ENCODE measurements around the gene GFOD1. TPM values are rescaled to one million over a fixed set of nuclear protein-coding genes. Genes with fewer than 3 reads are reported as not detected.

GFOD1 gene
- total and polyA plus RNA-seq, 10 donors: 3.4 to 54.0 (median 32.5) TPM

GRCh38 chr6:13413900-13414555 lies 73.4 kb downstream of the GFOD1 start:
- Histone ChIP-seq H3K27ac (peak overlapping the region in 3 of 8 donors; percentile 11 to 54 (median 45)), H3K9me3 (no peaks in the 10 kb centered on the region), H3K36me3 (peaks cover 0 to 20% (median 0%) of the 10 kb centered on the region in 6 donors), H3K4me1 (peaks cover 0 to 66% (median 24%) of the 10 kb centered on the region in 6 donors), H3K4me3 (no peak overlapping the region), H3K27me3 (replicated peaks in 1 of 7) (no peaks in the 10 kb centered on the region)
- TF ChIP-seq POLR2AphosphoS5 (IDR thresholded peaks at IDR 0.05) (peak in 1 of 3 donors; percentile 22), POLR2A (IDR thresholded peaks at IDR 0.05) (no peak), CTCF (IDR thresholded peaks at IDR 0.05 in 8 of 11, conservative IDR thresholded peaks at IDR 0.05 in 3 of 11) (no peak)
- peak; percentile 77 for DNase-seq
- intact Hi-C loops (cut with DNase I; ENCODE audit: low total_unique reads): no loop called here
- WGBS, 5 donors: 63 to 81% (median 76%) methylated on average over 7 of the region's 7 CpGs

GRCh38 chr6:13413466-13413862 lies 73.9 kb downstream of the GFOD1 start:
- intact Hi-C loops (cut with DNase I; ENCODE audit: low total_unique reads): no loop called here
- H3K4me1 ChIP-seq: peaks cover 0 to 64% (median 21%) of the 10 kb centered on the region in 6 donors
- H3K9me3 ChIP-seq: no peaks in the 10 kb centered on the region
- no peak overlapping the region for H3K4me3 ChIP-seq
- H3K27ac ChIP-seq: peak overlapping the region in 1 of 8 donors; percentile 1
- H3K36me3 ChIP-seq: peaks cover 0 to 17% (median 0%) of the 10 kb centered on the region in 6 donors
- no peak for TF ChIP-seq CTCF (IDR thresholded peaks at IDR 0.05 in 8 of 11, conservative IDR thresholded peaks at IDR 0.05 in 3 of 11)
- no peak for TF ChIP-seq POLR2AphosphoS5 (IDR thresholded peaks at IDR 0.05)
- no peak for TF ChIP-seq POLR2A (IDR thresholded peaks at IDR 0.05)
- no peak for DNase-seq
- H3K27me3 ChIP-seq (replicated peaks in 1 of 7): no peaks in the 10 kb centered on the region
- WGBS, 5 donors: 93 to 97% (median 94%) methylated on average over 3 of the region's 3 CpGs

GRCh38 chr6:13412639-13413465 lies 74.5 kb downstream of the GFOD1 start:
- Histone ChIP-seq H3K4me1 (peaks cover 0 to 66% (median 26%) of the 10 kb centered on the region in 6 donors), H3K4me3 (no peak overlapping the region), H3K9me3 (no peaks in the 10 kb centered on the region), H3K36me3 (peaks cover 0 to 11% (median 0%) of the 10 kb centered on the region in 6 donors), H3K27me3 (replicated peaks in 1 of 7) (no peaks in the 10 kb centered on the region), H3K27ac (peak overlapping the region in 1 of 8 donors; percentile 39)
- 73 to 92% (median 86%) methylated on average over 8 to 9 of the region's 9 CpGs for WGBS, 5 donors
- TF ChIP-seq POLR2AphosphoS5 (IDR thresholded peaks at IDR 0.05) (no peak), CTCF (IDR thresholded peaks at IDR 0.05 in 8 of 11, conservative IDR thresholded peaks at IDR 0.05 in 3 of 11) (no peak), POLR2A (IDR thresholded peaks at IDR 0.05) (no peak)
- intact Hi-C loops (cut with DNase I; ENCODE audit: low total_unique reads): no loop called here
- DNase-seq: no peak

GRCh38 chr6:13412211-13412610 lies 75.2 kb downstream of the GFOD1 start:
- intact Hi-C loops (cut with DNase I; ENCODE audit: low total_unique reads): no loop called here
- H3K4me1 ChIP-seq: peaks cover 0 to 70% (median 30%) of the 10 kb centered on the region in 6 donors
- TF ChIP-seq POLR2A (IDR thresholded peaks at IDR 0.05) (no peak), POLR2AphosphoS5 (IDR thresholded peaks at IDR 0.05) (no peak), CTCF (IDR thresholded peaks at IDR 0.05 in 8 of 11, conservative IDR thresholded peaks at IDR 0.05 in 3 of 11) (no peak)
- WGBS, 5 donors: 73 to 94% (median 87%) methylated on average over 5 of the region's 5 CpGs
- no peaks in the 10 kb centered on the region for H3K9me3 ChIP-seq
- H3K4me3 ChIP-seq: no peak overlapping the region
- peak overlapping the region in 3 of 8 donors; percentile 22 to 39 (median 31) for H3K27ac ChIP-seq
- H3K27me3 ChIP-seq (replicated peaks in 1 of 7): no peaks in the 10 kb centered on the region
- no peak for DNase-seq
- peaks cover 0 to 10% (median 0%) of the 10 kb centered on the region in 6 donors for H3K36me3 ChIP-seq
